ENCODE measurements around the gene ANKRD13C.

ANKRD13C gene

DNA sequence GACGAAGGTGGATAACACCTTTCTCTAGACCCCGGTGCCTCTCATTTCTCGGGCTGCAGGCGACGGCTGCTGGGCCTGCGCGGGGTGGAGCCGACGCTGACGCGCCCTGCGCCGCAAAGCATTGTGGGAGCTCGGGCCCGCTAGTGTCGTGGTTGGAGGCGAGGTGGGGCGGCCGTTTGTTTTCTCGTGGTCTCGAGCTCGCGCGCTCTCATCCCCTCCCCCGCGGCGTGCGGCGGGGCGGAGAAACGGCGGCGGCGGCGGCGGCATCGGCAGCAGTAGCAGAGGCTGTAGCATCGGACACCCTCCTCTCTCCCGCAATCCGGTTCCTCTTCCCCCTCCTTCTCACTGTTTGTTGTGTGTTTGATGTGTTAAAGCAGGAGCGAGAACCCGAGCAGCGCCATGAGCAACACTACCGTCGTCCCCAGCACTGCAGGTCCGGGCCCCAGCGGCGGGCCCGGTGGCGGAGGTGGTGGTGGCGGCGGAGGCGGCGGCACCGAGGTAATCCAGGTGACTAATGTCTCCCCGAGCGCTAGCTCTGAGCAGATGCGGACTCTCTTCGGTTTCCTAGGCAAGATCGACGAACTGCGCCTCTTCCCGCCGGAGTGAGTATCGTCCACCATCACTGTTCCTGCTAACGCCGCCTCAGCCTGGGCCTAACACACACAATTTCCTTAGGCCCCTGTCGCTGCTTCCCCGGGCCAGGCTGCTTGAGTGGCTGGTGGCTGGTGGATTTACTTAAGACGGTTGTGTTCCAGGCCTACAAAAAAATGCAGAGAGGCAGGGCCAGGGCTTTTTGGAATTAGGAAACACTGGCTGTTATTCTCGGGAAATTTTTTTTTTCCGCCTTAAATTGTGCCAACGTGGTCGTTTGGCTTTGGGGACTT, 133.0 kb downstream of the ANKRD13C start, which contains the start of gene SRSF11:
TSS of gene SRSF11 (plus strand) at position 143 of the 884 bp plus-strand sequence. CDS start at position 400, 257 bp downstream.
- Mint-ChIP-seq H3K4me1 (peaks cover 57% of the 10 kb centered on the region), H3K27me3 (no peaks in the 10 kb centered on the region), H3K4me3 (peak within 1 kb of the TSS; percentile 95), H3K36me3 (peaks cover 26% of the 10 kb centered on the region), H3K27ac (peak within 1 kb of the TSS; percentile 99), H3K9me3 (no peaks in the 10 kb centered on the region)

DNA sequence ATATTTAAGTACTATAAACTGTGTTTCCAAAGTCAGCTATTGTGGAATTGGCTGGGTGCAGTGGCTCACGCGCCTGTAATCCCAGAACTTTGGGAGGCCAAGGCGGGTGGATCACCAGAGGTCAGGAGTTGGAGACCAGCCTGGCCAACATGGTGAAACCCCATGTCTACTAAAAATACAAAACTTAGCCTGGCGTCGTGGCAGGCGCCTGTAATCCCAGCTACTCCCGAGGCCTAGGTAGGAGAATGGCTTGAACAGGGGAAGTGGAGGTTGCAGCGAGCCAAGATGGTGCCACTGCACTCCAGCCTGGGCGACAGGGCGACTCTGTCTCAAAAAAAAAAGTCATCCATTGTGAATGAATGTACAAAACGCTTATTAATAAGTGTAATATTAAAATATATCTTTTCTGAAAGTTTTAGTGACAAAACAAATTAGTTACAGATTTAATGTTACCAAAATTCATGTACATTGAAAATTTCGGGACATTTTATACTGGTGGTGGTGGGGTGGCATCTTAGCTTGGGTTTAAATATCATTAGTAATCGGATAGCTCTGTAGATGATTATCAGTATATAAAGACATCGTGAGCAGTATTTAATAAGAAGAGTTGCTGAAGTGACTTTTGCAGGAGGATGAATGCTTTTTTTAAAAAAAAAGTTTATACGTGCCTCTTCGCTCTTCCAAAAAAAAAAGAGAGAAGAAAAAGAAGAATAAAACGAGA, 133.8 kb downstream of the ANKRD13C start:
- Mint-ChIP-seq H3K36me3 (peaks cover 26% of the 10 kb centered on the region), H3K9me3 (no peaks in the 10 kb centered on the region), H3K27ac (peak overlapping the region; percentile 99), H3K4me1 (peaks cover 50% of the 10 kb centered on the region), H3K27me3 (no peaks in the 10 kb centered on the region), H3K4me3 (peak overlapping the region; percentile 95)

DNA sequence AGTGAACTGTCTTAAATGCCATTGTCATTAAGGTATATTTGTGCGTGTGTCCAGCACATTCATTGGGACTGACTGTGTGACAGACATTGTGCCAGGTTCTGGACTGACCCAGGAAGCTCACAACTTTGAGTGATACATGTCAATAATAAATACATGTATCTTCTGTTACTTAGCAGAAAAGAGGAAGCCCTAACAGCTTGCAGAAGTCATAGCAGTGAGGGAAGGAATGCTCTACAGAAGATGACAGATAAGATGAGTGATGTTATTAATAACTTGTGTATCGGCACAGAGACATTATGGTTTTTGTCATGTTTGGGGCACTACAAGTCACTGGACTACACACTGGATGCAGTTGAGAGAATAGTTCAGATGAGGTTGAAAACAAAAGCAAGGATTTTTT, 134.5 kb downstream of the ANKRD13C start:
- Mint-ChIP-seq H3K9me3 (no peaks in the 10 kb centered on the region), H3K27me3 (no peaks in the 10 kb centered on the region), H3K4me3 (peak overlapping the region; percentile 62), H3K36me3 (peaks cover 26% of the 10 kb centered on the region), H3K27ac (peak overlapping the region; percentile 59), H3K4me1 (peaks cover 50% of the 10 kb centered on the region)

DNA sequence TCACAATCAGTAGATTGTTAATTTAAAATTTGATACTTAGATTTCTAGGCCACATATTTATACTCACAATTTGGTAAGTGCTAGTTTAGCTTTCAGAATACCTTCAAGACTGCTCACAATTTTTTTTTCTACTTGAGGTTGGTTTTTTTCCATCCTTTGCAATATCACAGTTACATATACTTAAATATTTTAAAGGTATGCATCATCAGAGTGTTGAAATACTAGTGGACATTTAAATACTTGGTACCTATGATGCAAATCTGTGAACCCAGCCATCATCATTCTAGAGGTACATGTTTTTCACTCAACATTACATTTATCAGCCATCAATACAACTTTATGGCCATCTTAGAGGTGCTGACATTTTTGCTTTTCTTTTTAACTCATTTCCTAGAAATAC, 143.0 kb downstream of the ANKRD13C start:
- Mint-ChIP-seq H3K27ac (no peak overlapping the region), H3K9me3 (no peaks in the 10 kb centered on the region), H3K4me1 (peaks cover 50% of the 10 kb centered on the region), H3K36me3 (peaks cover 6% of the 10 kb centered on the region), H3K27me3 (no peaks in the 10 kb centered on the region), H3K4me3 (no peak overlapping the region)

DNA sequence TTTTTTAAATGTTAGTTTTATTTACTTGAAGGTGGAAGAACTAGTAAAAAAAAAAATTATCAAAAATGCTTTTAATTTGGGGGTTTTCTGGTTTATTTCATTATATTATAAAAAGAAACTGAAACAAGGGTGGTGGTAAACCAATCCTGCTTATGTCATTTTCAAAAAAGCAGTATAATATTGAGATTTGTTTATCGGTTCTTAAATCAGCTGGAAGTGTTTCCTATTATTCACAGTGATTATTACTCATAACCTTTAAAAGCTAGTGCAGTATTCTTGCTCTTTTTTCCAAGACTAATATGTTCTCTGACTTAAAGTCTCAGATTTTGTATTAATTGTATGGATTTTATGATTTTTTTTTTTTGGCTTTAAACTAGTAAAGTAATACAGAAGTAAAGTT, 143.7 kb downstream of the ANKRD13C start:
- Mint-ChIP-seq H3K4me3 (no peak overlapping the region), H3K36me3 (peaks cover 7% of the 10 kb centered on the region), H3K27me3 (no peaks in the 10 kb centered on the region), H3K4me1 (peaks cover 52% of the 10 kb centered on the region), H3K27ac (no peak overlapping the region), H3K9me3 (no peaks in the 10 kb centered on the region)

All from activated naive CD4-positive, alpha-beta T cell treated with anti-CD3 and anti-CD28 coated beads, Interleukin-2, amount 50 U/mL, for 24 hours (primary cell).